Fibroblast of villous mesenchyme (primary cell): ENCODE measurements around the gene RAG1. TPM values are rescaled to one million over a fixed set of nuclear protein-coding genes. Genes with fewer than 3 reads are reported as not detected.
A peak's percentile ranks its signal among the peaks of the same experiment; 100 is the strongest.

Experiments
- DNase-seq: peaks from one replicate; pipeline ENCODE4 v3.0.0-alpha.2; 2010; ENCODE audit warnings: low read depth
- H3K4me3 ChIP-seq: 2 replicates; pipeline ENCODE4 v1.5.1; 2011; ENCODE audit warnings: low read depth, mild to moderate bottlenecking, low read length
- CTCF ChIP-seq: IDR thresholded peaks from 2 replicates; pipeline ENCODE4 v1.5.1; 2012; ENCODE audit warnings: low read depth, mild to moderate bottlenecking, low read length; ENCODE audit not compliant: insufficient read depth
- total RNA-seq: library from RNA; depleted of rRNA; stranded (reverse); fragments of >200 nt; gene quantifications from 2 replicates; pipeline ENCODE4 v1.2.3, GENCODE V29; 2012

The RAG1 gene
- total RNA-seq, 1 donor, result 0.86 TPM

- no peak for DNase-seq
- TF ChIP-seq CTCF, result no peak
- H3K4me3 ChIP-seq, result no peak overlapping the region
These were observed 49.9 kb downstream of the RAG1 start for GRCh38 chr11:36617543-36618362.

- no peak for TF ChIP-seq CTCF
- H3K4me3 ChIP-seq, result no peak overlapping the region
- DNase-seq, result no peak
These were observed 50.7 kb downstream of the RAG1 start for GRCh38 chr11:36618363-36619047.

DNA sequence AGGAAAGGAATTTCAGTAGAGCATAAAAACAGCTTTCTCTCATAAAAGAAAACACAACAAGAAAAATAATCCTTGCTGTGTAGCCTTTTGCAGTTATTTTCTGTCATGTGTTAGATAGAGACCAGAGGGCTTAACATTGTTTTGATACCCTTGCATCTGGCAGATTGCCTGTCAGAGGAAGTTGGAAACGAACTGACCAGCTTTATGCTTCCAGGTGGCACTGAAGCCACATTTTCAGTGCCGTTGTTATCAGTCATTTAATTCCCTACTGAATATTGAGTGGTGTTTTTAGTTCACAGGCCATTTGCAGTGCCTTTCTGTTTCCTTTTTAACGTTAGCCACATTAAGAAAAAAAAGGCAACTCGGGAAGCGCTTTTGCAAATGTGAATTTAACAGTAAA, 51.7 kb downstream of the RAG1 start:
- H3K4me3 ChIP-seq, result no peak overlapping the region
- TF ChIP-seq CTCF, result no peak
- DNase-seq, result no peak

DNA sequence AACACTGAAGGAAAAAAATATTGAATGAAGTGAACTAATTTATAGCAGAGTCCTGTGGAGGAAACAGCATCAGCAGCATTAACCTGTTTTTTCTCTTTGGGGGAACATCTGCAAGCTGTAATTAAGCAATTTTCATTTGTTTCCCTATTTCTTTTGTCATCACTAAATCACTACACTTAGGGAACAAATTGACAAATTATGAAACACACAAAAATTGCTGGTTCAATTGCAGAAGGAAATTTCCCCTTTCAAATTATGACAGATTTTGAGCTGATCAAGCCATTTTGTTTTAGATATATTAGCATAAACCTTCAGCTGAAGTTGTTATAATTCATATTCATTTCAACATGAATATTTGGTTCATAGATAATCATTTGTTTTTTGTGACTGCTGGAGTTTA, 52.4 kb downstream of the RAG1 start:
- no peak for TF ChIP-seq CTCF
- no peak for DNase-seq
- H3K4me3 ChIP-seq, result no peak overlapping the region

DNA sequence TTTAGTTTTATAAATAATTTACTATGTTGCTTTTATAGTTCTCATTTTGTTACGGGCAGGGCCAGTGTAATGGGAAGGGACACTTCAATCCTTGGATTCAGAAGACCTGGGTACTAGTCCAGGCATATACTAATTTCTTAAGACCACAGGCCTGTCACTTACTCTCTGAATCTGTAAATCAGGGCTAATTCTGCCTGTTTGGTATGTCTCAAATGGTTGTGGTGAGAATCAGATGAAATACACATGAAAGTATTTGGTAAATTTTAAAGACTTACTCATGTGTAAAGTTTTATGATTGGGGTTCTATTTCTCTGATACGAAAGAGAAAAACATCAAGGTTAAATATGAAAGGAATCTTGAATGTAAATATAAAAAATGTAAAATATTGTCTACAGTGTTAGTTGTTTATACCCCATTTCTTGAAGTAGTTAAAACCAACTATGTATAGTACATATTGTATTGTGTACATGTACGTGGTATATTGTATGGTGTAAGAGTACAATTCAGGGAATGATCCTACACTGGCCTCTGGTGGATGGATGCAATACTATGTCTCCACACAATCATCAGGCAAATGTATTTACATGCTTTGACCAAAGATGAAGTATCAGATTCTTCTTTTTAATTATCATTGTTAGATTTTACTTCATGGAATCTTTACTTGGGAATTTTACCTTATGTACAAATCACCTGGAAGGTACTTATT, 54.8 kb downstream of the RAG1 start:
- DNase-seq, result peak; percentile 30
- H3K4me3 ChIP-seq, result no peak overlapping the region
- peak; percentile 47 for TF ChIP-seq CTCF

- no peak for TF ChIP-seq CTCF
- no peak for DNase-seq
- H3K4me3 ChIP-seq, result no peak overlapping the region
These were observed 55.7 kb downstream of the RAG1 start for GRCh38 chr11:36623494-36623893.
